HL-60 (cell line): ENCODE results near the gene WDR5.

Experiments used
- POLR2AphosphoS5 ChIP-seq: IDR thresholded peaks from 2 replicates; pipeline ENCODE4 v1.6.1; 2012; ENCODE audit warnings: low read depth
- REST ChIP-seq: IDR thresholded peaks from 2 replicates; pipeline ENCODE4 v1.6.1; 2012; ENCODE audit warnings: low read depth; ENCODE audit not compliant: insufficient replicate concordance
- SPI1 ChIP-seq: IDR thresholded peaks from 2 replicates; pipeline ENCODE4 v1.6.1; 2012; ENCODE audit warnings: low read depth, mild to moderate bottlenecking, borderline replicate concordance
- TF ChIP-seq, protein P1 (sequence below): IDR thresholded peaks from one replicate; pipeline ENCODE4 v1.5.1; 2011; ENCODE audit warnings: low read length, control low read depth, inconsistent platforms; ENCODE audit not compliant: insufficient read depth

DNA sequence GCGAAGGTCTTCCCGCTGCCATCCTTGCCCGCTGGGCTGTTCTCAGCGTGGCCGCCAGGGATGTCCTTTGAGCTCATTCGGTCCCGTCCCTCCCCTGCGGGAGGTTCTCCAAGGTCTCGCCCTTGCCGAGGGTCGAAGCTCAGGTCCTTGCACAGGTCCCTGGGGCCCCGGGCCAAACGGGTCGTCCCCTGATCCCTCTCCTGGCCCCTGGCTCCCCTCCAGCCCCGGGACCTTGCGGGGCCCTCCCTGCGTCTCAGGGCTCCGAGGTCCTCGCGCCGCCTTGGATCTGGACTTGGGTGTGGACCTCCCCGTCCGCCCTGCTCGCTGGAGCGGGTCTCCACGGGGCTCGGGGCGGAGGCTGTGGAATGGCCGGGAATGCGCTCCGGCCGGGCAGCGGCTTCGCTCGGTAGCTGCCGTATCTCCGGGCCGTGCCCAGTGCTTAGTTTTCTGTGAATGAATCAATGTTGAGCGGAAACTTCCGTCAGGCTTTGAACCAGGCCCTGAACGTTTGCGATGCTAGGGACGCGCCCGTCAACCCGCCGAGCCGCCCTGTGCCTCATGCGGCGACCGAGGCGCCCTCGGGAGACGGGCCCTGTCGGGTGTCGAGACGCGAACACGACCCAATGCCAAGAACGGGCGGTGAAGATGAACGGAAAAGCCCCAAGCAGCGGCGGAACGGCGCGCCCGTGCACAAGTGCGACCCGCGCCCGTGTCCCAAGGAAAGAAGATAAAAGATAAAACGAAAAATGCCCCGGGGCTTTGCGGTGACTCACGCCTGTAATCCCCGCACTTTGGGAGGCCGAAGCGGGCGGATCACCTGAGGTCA, 27.7 kb downstream of the WDR5 start:
- TF ChIP-seq POLR2AphosphoS5 (no peak), SPI1 (no peak), REST (no peak)
- TF ChIP-seq, protein P1, sequence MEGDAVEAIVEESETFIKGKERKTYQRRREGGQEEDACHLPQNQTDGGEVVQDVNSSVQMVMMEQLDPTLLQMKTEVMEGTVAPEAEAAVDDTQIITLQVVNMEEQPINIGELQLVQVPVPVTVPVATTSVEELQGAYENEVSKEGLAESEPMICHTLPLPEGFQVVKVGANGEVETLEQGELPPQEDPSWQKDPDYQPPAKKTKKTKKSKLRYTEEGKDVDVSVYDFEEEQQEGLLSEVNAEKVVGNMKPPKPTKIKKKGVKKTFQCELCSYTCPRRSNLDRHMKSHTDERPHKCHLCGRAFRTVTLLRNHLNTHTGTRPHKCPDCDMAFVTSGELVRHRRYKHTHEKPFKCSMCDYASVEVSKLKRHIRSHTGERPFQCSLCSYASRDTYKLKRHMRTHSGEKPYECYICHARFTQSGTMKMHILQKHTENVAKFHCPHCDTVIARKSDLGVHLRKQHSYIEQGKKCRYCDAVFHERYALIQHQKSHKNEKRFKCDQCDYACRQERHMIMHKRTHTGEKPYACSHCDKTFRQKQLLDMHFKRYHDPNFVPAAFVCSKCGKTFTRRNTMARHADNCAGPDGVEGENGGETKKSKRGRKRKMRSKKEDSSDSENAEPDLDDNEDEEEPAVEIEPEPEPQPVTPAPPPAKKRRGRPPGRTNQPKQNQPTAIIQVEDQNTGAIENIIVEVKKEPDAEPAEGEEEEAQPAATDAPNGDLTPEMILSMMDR: no peak
